Natural killer cell (primary cell): ENCODE measurements around the gene ARCN1. TPM values are rescaled to one million over a fixed set of nuclear protein-coding genes. Genes with fewer than 3 reads are reported as not detected.
A peak's percentile ranks its signal among the peaks of the same experiment; 100 is the strongest.
"Not testable (repeated sequence)": the region's sequence is repeated elsewhere in the genome, so short reads cannot be mapped to it uniquely, and the experiment has no call there.

Source experiments
- ATAC-seq, 3 donors: fragments of 150-1000 bp in 2 of 3; fragments of 200-7000 bp in 1 of 3; cut with Tn5 transposase; 1 replicate in 1 of 3; 2 replicates in 2 of 3; pipeline ENCODE4 v1.10.0; 2021; ENCODE audit warnings: mild to moderate bottlenecking in 2 of 3, moderate library complexity in 2 of 3
- DNase-seq, 2 donors: peaks; one replicate each; pipeline versions ENCODE4 v3.0.0 to v3.0.0-alpha.2; 2013 to 2021; ENCODE audit warnings: mixed read lengths in 1 of 2
- H3K27ac ChIP-seq: one replicate; pipeline ENCODE4 v1.5.1; 2013; ENCODE audit warnings: mild to moderate bottlenecking, low read length
- H3K27me3 ChIP-seq: one replicate; pipeline ENCODE4 v1.6.1; 2013; ENCODE audit warnings: low read length; ENCODE audit not compliant: control insufficient read depth, insufficient read depth
- H3K36me3 ChIP-seq: one replicate; pipeline ENCODE4 v1.6.1; 2013; ENCODE audit warnings: low read length; ENCODE audit not compliant: control insufficient read depth, insufficient read depth
- H3K4me1 ChIP-seq: one replicate; pipeline ENCODE4 v1.6.1; 2013; ENCODE audit warnings: low read length; ENCODE audit not compliant: control insufficient read depth, insufficient read depth
- H3K4me3 ChIP-seq: one replicate; pipeline ENCODE4 v1.5.1; 2013; ENCODE audit warnings: low read length
- H3K9me3 ChIP-seq: one replicate; pipeline ENCODE4 v1.6.1; 2013; ENCODE audit warnings: low read length; ENCODE audit not compliant: control insufficient read depth, insufficient read depth
- H3K27ac Mint-ChIP-seq, 2 donors: one replicate each; pipeline ENCODE4 v1.8.0; 2022; ENCODE audit warnings: mild to moderate bottlenecking in 2 of 2, mixed read lengths in 2 of 2, moderate library complexity in 1 of 2
- H3K27me3 Mint-ChIP-seq, 2 donors: one replicate each; pipeline ENCODE4 v1.8.0; 2022; ENCODE audit warnings: low read depth in 2 of 2, mixed read lengths in 2 of 2
- H3K36me3 Mint-ChIP-seq: one replicate; pipeline ENCODE4 v1.8.0; 2022; ENCODE audit warnings: mixed read lengths
- H3K4me1 Mint-ChIP-seq, 2 donors: one replicate each; pipeline ENCODE4 v1.8.0; 2022; ENCODE audit warnings: mixed read lengths in 2 of 2
- H3K4me3 Mint-ChIP-seq: one replicate; pipeline ENCODE4 v1.8.0; 2022; ENCODE audit warnings: mild to moderate bottlenecking, moderate library complexity, mixed read lengths
- H3K9me3 Mint-ChIP-seq, 2 donors: one replicate each; pipeline ENCODE4 v1.8.0; 2022; ENCODE audit warnings: mixed read lengths in 2 of 2
- WGBS: methylation state at CpG from one replicate; pipeline ENCODE4 v1.1.7; 2013; ENCODE audit warnings: missing lambda C conversion rate; ENCODE audit not compliant: insufficient coverage; 5-methylcytosine and 5-hydroxymethylcytosine counted together
- intact Hi-C: fragments of 100-400 bp; cut with micrococcal nuclease; formaldehyde crosslinking; loops from one replicate; pipeline ENCODE4 v1.14.2; 2022
- total RNA-seq, 4 donors: library from RNA; stranded (reverse); fragments of 120-200 nt in 1 of 4; gene quantifications; one replicate each; pipeline versions ENCODE4 v1.2.3 to v1.2.4, GENCODE V29; 2013 to 2022
- TF ChIP-seq, protein P1 (sequence below): fragments of 200-600 bp; IDR thresholded peaks from one replicate; pipeline ENCODE4 v1.8.0; 2022; ENCODE audit warnings: antibody characterized with exemption

ARCN1 gene
- total RNA-seq, 3 donors from 2014 or later (not counting 1 experiment from before 2014, with no cell fraction given) = 72.9 to 88.6 (median 88.4) TPM

DNA sequence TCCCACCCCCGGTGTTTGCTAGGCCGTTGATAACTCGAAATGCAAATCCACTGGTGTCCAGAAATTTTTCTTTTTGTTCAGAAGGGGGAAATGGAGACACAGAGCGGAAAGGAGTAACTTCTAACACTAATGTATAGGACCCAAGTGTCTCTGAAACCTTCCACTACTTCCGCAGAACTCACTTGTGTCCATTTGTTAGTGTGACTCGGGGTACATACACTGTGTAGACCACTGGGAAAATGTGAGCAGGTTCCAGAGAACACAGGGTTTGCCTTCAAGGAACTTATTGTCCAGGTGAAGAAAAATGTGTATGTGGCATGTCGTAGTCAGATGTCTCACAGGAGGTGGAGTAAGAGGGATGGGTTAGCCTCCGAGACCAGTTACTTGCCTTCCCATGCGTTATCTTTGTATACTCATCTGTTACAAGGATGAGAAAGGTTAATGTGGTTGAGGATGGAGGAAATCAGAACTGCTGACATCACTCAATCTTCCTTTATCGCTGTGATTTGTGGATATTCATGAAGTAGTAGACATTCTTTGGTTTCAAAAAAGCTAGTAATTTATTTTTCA, 857 bp downstream of the ARCN1 start:
- Histone ChIP-seq H3K36me3 (peaks cover 3% of the 10 kb centered on the region), H3K27me3 (no peaks in the 10 kb centered on the region), H3K4me1 (peaks cover 14% of the 10 kb centered on the region), H3K4me3 (peak overlapping the region; percentile 77), H3K9me3 (no peaks in the 10 kb centered on the region), H3K27ac (peak overlapping the region; percentile 98)
- WGBS = 4% methylated on average over 8 of the region's 10 CpGs
- ATAC-seq (peak; percentile 21 to 36 (median 28)), DNase-seq (peak in 1 of 2 donors; percentile 64)
- Mint-ChIP-seq H3K27me3 (no peaks in the 10 kb centered on the region), H3K9me3 (no peaks in the 10 kb centered on the region), H3K36me3 (no peaks in the 10 kb centered on the region), H3K4me3 (peak overlapping the region; percentile 95), H3K4me1 (peaks cover 51% of the 10 kb centered on the region in 2 donors), H3K27ac (peak overlapping the region; percentile 89 to 97)
- TF ChIP-seq, protein P1, sequence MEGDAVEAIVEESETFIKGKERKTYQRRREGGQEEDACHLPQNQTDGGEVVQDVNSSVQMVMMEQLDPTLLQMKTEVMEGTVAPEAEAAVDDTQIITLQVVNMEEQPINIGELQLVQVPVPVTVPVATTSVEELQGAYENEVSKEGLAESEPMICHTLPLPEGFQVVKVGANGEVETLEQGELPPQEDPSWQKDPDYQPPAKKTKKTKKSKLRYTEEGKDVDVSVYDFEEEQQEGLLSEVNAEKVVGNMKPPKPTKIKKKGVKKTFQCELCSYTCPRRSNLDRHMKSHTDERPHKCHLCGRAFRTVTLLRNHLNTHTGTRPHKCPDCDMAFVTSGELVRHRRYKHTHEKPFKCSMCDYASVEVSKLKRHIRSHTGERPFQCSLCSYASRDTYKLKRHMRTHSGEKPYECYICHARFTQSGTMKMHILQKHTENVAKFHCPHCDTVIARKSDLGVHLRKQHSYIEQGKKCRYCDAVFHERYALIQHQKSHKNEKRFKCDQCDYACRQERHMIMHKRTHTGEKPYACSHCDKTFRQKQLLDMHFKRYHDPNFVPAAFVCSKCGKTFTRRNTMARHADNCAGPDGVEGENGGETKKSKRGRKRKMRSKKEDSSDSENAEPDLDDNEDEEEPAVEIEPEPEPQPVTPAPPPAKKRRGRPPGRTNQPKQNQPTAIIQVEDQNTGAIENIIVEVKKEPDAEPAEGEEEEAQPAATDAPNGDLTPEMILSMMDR = no peak
- intact Hi-C loops = loop anchor here (5.0 kb wide), 1 partner anchor 34 kb away; the partner anchor contains the start of gene PHLDB1

DNA sequence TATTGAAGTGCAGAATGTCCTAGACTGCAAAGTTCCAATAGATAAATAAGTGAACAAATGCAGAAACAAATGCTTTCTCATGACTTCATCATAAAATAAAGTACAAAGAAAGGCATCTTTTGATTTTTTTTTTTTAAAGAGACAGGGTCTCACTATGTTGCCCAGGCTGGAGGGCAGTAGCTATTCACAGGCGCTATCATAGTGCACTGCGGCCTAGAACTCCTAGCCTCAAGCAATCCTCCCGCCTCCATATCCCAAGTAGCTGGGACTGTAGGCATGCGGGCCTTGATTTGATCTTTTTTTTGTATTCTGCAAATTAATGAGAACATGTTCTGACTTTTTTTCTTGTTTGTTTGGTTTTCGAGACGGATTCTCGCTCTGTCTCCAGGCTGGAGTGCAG, 2.4 kb downstream of the ARCN1 start:
- Mint-ChIP-seq H3K27me3 (no peaks in the 10 kb centered on the region), H3K4me1 (peaks cover 51 to 62% of the 10 kb centered on the region in 2 donors), H3K9me3 (no peaks in the 10 kb centered on the region), H3K4me3 (peak overlapping the region; percentile 81), H3K36me3 (no peaks in the 10 kb centered on the region), H3K27ac (peak overlapping the region; percentile 42 to 70)
- Histone ChIP-seq H3K36me3 (peaks cover 6% of the 10 kb centered on the region), H3K4me3 (no peak overlapping the region), H3K27ac (no peak overlapping the region), H3K27me3 (no peaks in the 10 kb centered on the region), H3K4me1 (peaks cover 14% of the 10 kb centered on the region), H3K9me3 (no peaks in the 10 kb centered on the region)
- intact Hi-C loops = loop anchor here (5.0 kb wide), 1 partner anchor 33 kb away; the partner anchor contains the start of gene PHLDB1
- TF ChIP-seq, protein P1 = no peak
- 100% methylated on average over 6 of the region's 7 CpGs for WGBS
- DNase-seq (no peak), ATAC-seq (no peak)

DNA sequence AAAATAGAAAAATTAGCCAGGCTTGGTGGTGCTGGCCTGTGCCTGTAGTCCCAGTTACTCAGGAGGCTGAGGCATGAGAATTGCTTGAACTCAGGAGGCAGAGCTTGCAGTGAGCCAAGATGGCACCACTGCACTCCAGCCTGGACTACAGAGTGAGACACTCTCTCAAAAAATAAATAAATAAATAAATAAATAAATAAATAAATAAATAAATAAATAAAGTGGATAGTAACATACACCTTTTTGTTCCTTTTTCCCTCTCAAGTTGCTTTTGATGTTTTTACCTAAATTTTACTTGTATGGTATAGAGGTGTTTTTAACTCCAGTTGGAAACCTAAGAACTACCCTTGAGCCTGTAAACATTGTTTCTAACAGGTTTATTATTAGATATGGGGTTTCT, 5.8 kb downstream of the ARCN1 start:
- Histone ChIP-seq H3K36me3 (peaks cover 19% of the 10 kb centered on the region), H3K4me1 (peaks cover 13% of the 10 kb centered on the region)
- H3K36me3 Mint-ChIP-seq, H3K4me3 ChIP-seq, H3K27me3 ChIP-seq, H3K9me3 Mint-ChIP-seq, H3K27ac Mint-ChIP-seq, ATAC-seq, H3K27ac ChIP-seq, H3K4me3 Mint-ChIP-seq, H3K9me3 ChIP-seq, DNase-seq, intact Hi-C loops, H3K27me3 Mint-ChIP-seq: not testable (repeated sequence)
- H3K4me1 Mint-ChIP-seq = peaks cover 38 to 61% of the 10 kb centered on the region in 2 donors

DNA sequence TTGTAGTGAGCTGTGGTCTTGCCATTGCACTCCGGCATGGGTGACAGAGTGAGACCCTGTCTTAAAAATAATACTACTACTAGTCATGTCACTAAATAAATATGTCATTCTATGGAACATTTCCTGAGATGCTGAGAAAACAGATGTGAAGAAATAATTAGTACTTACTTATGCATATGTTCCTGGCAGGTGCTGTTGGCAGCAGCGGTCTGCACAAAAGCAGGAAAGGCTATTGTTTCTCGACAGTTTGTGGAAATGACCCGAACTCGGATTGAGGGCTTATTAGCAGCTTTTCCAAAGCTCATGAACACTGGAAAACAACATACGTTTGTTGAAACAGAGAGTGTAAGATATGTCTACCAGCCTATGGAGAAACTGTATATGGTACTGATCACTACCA, 8.8 kb downstream of the ARCN1 start:
- H3K9me3 ChIP-seq = no peaks in the 10 kb centered on the region
- intact Hi-C loops = no loop called here
- no peak overlapping the region for H3K27ac ChIP-seq
- Mint-ChIP-seq H3K4me3 (no peak overlapping the region), H3K27ac (no peak overlapping the region), H3K9me3 (no peaks in the 10 kb centered on the region), H3K36me3 (peaks cover 13% of the 10 kb centered on the region), H3K4me1 (peaks cover 12 to 36% of the 10 kb centered on the region in 2 donors), H3K27me3 (no peaks in the 10 kb centered on the region)
- H3K27me3 ChIP-seq = no peaks in the 10 kb centered on the region
- H3K4me1 ChIP-seq = peaks cover 3% of the 10 kb centered on the region
- DNase-seq (no peak), ATAC-seq (no peak)
- H3K4me3 ChIP-seq = no peak overlapping the region
- WGBS = 96% methylated on average over 5 of the region's 6 CpGs
- TF ChIP-seq, protein P1 = no peak
- H3K36me3 ChIP-seq = peaks cover 49% of the 10 kb centered on the region
